ACC112 (cell line): ENCODE data around the gene PRR29.

Experiments
- H2AFZ ChIP-seq: fragments of 200-600 bp; sonication (generic); one replicate; pipeline ENCODE4 v1.6.0; 2017; ENCODE audit warnings: antibody characterized with exemption, low read length; ENCODE audit not compliant: unreplicated experiment
- H3K27ac ChIP-seq: fragments of 200-600 bp; sonication (generic); 2 replicates; pipeline ENCODE4 v1.5.1; 2014; ENCODE audit warnings: low read depth, mild to moderate bottlenecking, antibody characterized with exemption, low read length, moderate library complexity
- H3K27me3 ChIP-seq: fragments of 200-600 bp; sonication (generic); 2 replicates; pipeline ENCODE4 v1.6.1; 2014; ENCODE audit warnings: mild to moderate bottlenecking, antibody characterized with exemption, low read length, moderate library complexity, mixed read lengths; ENCODE audit not compliant: insufficient read depth
- H3K36me3 ChIP-seq: fragments of 200-600 bp; sonication (generic); 2 replicates; pipeline ENCODE4 v1.6.1; 2016; ENCODE audit warnings: mild to moderate bottlenecking, antibody characterized with exemption, low read length, moderate library complexity, mixed read lengths; ENCODE audit not compliant: insufficient read depth
- H3K4me1 ChIP-seq: fragments of 200-600 bp; sonication (generic); one replicate; pipeline ENCODE4 v1.6.1; 2016; ENCODE audit warnings: low read length, mixed read lengths; ENCODE audit not compliant: insufficient read depth, unreplicated experiment, control insufficient read depth
- H3K4me3 ChIP-seq: fragments of 200-600 bp; sonication (generic); 2 replicates; pipeline ENCODE4 v1.5.1; 2014; ENCODE audit warnings: mild to moderate bottlenecking, low read depth, low read length
- H3K79me2 ChIP-seq: fragments of 200-600 bp; sonication (generic); one replicate; pipeline ENCODE4 v1.6.0; 2016; ENCODE audit warnings: low read length; ENCODE audit not compliant: control insufficient read depth, unreplicated experiment, insufficient read depth

PRR29 gene

GRCh38 chr17:63961355-63962212 is 36.6 kb upstream of the PRR29 start:
- H3K27ac ChIP-seq: no peak overlapping the region
- H3K79me2 ChIP-seq: no peaks in the 10 kb centered on the region
- 0 out of 2 replicates have a peak overlapping the region, but pooled peaks have one; percentile 1 for H3K4me3 ChIP-seq
- no peaks in the 10 kb centered on the region for H3K27me3 ChIP-seq
- no peaks in the 10 kb centered on the region for H3K4me1 ChIP-seq
- H3K36me3 ChIP-seq: no peaks in the 10 kb centered on the region
- no peak overlapping the region for H2AFZ ChIP-seq

- H3K4me3 ChIP-seq: no peak overlapping the region
- H3K27ac ChIP-seq: no peak overlapping the region
- H3K4me1 ChIP-seq: no peaks in the 10 kb centered on the region
- no peaks in the 10 kb centered on the region for H3K27me3 ChIP-seq
- no peaks in the 10 kb centered on the region for H3K79me2 ChIP-seq
- no peak overlapping the region for H2AFZ ChIP-seq
- no peaks in the 10 kb centered on the region for H3K36me3 ChIP-seq
Measured at GRCh38 chr17:63962298-63962744, 35.8 kb upstream of the PRR29 start.

GRCh38 chr17:63963123-63963522 is 35.0 kb upstream of the PRR29 start:
- no peaks in the 10 kb centered on the region for H3K27me3 ChIP-seq
- no peak overlapping the region for H3K27ac ChIP-seq
- H3K79me2 ChIP-seq: no peaks in the 10 kb centered on the region
- H2AFZ ChIP-seq: no peak overlapping the region
- no peaks in the 10 kb centered on the region for H3K36me3 ChIP-seq
- H3K4me3 ChIP-seq: no peak overlapping the region
- no peaks in the 10 kb centered on the region for H3K4me1 ChIP-seq

GRCh38 chr17:63966646-63967264 is 31.4 kb upstream of the PRR29 start:
- Histone ChIP-seq H3K4me1 (no peaks in the 10 kb centered on the region), H3K27ac (no peak overlapping the region), H2AFZ (no peak overlapping the region), H3K27me3 (no peaks in the 10 kb centered on the region), H3K79me2 (no peaks in the 10 kb centered on the region), H3K36me3 (no peaks in the 10 kb centered on the region), H3K4me3 (no peak overlapping the region)

GRCh38 chr17:63967953-63968352 is 30.2 kb upstream of the PRR29 start:
- no peaks in the 10 kb centered on the region for H3K79me2 ChIP-seq
- H3K27me3 ChIP-seq: no peaks in the 10 kb centered on the region
- no peak overlapping the region for H2AFZ ChIP-seq
- H3K4me3 ChIP-seq: no peak overlapping the region
- no peaks in the 10 kb centered on the region for H3K4me1 ChIP-seq
- no peak overlapping the region for H3K27ac ChIP-seq
- H3K36me3 ChIP-seq: no peaks in the 10 kb centered on the region

GRCh38 chr17:63969278-63969677 is 28.9 kb upstream of the PRR29 start:
- H3K36me3 ChIP-seq: no peaks in the 10 kb centered on the region
- no peak overlapping the region for H3K27ac ChIP-seq
- no peaks in the 10 kb centered on the region for H3K79me2 ChIP-seq
- no peak overlapping the region for H3K4me3 ChIP-seq
- no peak overlapping the region for H2AFZ ChIP-seq
- H3K27me3 ChIP-seq: no peaks in the 10 kb centered on the region
- H3K4me1 ChIP-seq: peaks cover 9% of the 10 kb centered on the region

GRCh38 chr17:63972796-63973195 is 25.4 kb upstream of the PRR29 start, which contains the start of gene SCN4A:
Gene SCN4A (minus strand): TSS chr17:63972918. CDS start chr17:63972841, 77 bp downstream.
- H3K27ac ChIP-seq: no peak within 1 kb of the TSS
- H3K4me3 ChIP-seq: no peak within 1 kb of the TSS

GRCh38 chr17:63973247-63973646 is 24.9 kb upstream of the PRR29 start:
- H3K27ac ChIP-seq: no peak overlapping the region
- H3K4me1 ChIP-seq: peaks cover 20% of the 10 kb centered on the region
- no peak overlapping the region for H3K4me3 ChIP-seq
- no peaks in the 10 kb centered on the region for H3K36me3 ChIP-seq
- H2AFZ ChIP-seq: no peak overlapping the region
- no peaks in the 10 kb centered on the region for H3K27me3 ChIP-seq
- H3K79me2 ChIP-seq: no peaks in the 10 kb centered on the region

More at GRCh38 chr17:63972796-63973195, 25.4 kb upstream of the PRR29 start, which contains the start of gene SCN4A:
- Histone ChIP-seq H3K36me3 (no peaks in the 10 kb centered on the region), H3K4me1 (peaks cover 20% of the 10 kb centered on the region), H3K79me2 (no peaks in the 10 kb centered on the region), H2AFZ (no peak within 1 kb of the TSS), H3K27me3 (no peaks in the 10 kb centered on the region)

- Histone ChIP-seq H3K4me3 (no peak overlapping the region), H3K36me3 (no peaks in the 10 kb centered on the region), H3K4me1 (peaks cover 20% of the 10 kb centered on the region), H3K27me3 (no peaks in the 10 kb centered on the region), H3K27ac (no peak overlapping the region), H2AFZ (no peak overlapping the region), H3K79me2 (no peaks in the 10 kb centered on the region)
Measured at GRCh38 chr17:63973930-63974593, 24.1 kb upstream of the PRR29 start.

GRCh38 chr17:63974594-63975192 is 23.5 kb upstream of the PRR29 start:
- Histone ChIP-seq H3K27ac (0 out of 2 replicates have a peak overlapping the region, but pooled peaks have one; percentile 13), H3K27me3 (no peaks in the 10 kb centered on the region), H3K36me3 (no peaks in the 10 kb centered on the region), H3K4me3 (no peak overlapping the region), H3K79me2 (no peaks in the 10 kb centered on the region), H3K4me1 (peaks cover 20% of the 10 kb centered on the region), H2AFZ (no peak overlapping the region)
